Measurements from ENCODE around the gene EML1.

Gene EML1

DNA sequence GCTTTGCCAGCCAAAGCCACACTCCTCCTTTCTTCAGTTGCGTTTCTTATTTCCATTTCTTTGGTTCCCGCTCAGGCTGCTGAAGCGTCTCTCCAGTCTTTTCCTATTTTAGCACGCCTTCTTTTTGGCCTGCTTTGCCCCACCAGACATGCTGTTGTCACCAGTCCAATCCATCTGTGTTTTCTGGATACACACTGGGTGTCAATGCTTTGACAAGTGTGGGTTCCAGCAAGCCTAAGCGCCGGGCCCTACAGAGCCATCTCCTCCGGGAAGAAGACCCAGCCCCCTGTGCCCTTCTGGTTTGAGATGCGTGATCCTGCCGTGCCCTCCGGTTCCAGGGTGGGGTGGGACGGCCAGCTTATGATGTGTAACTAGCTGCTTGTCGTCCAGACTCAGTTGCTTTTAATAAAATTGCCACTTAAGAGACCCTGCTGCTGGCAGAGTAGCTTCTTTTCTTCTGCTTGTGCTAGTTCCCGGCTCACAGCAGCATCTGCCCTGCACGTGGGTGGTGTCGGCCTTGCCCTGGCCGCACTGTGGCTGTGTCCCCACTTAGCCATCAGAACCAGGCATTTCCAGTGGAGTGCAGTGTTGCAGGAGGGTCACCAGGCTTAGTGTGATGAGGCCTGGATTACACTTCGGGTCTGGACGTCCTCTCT lies 29.7 kb downstream of the EML1 start:
- H3K27ac ChIP-seq: no peak overlapping the region
- TF ChIP-seq CTCF (IDR thresholded peaks at IDR 0.05): no peak
- TF ChIP-seq ZFX (IDR thresholded peaks at IDR 0.05; ENCODE audit: borderline replicate concordance): no peak

- no peak overlapping the region for H3K27ac ChIP-seq
- TF ChIP-seq ZFX (IDR thresholded peaks at IDR 0.05; ENCODE audit: borderline replicate concordance): no peak
Measured at GRCh38 chr14:99824776-99825175, 31.6 kb downstream of the EML1 start.

DNA sequence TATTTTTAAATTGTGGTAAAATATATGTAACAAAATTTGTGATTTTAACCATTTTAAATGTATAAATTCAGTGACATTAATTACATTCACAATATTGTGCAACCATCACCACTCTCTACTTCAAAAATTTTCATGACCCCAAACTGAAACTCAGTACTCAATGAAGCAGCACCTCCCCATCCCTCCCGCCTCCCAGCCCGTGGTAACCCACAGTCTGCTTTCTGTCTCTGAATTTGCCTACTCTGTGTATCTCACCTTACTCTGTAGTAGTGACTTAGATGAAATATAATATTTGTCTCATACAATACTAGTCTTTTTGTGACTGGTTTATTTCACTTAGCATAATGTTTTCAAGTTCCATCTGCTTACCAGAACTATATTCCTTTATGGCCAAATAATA lies 36.2 kb downstream of the EML1 start:
- TF ChIP-seq ZFX (IDR thresholded peaks at IDR 0.05; ENCODE audit: borderline replicate concordance) (no peak), CTCF (IDR thresholded peaks at IDR 0.05) (no peak)
- no peak overlapping the region for H3K27ac ChIP-seq

GRCh38 chr14:99831303-99831702 lies 38.1 kb downstream of the EML1 start:
- TF ChIP-seq ZFX (IDR thresholded peaks at IDR 0.05; ENCODE audit: borderline replicate concordance) (no peak), CTCF (IDR thresholded peaks at IDR 0.05) (no peak)
- no peak overlapping the region for H3K27ac ChIP-seq

DNA sequence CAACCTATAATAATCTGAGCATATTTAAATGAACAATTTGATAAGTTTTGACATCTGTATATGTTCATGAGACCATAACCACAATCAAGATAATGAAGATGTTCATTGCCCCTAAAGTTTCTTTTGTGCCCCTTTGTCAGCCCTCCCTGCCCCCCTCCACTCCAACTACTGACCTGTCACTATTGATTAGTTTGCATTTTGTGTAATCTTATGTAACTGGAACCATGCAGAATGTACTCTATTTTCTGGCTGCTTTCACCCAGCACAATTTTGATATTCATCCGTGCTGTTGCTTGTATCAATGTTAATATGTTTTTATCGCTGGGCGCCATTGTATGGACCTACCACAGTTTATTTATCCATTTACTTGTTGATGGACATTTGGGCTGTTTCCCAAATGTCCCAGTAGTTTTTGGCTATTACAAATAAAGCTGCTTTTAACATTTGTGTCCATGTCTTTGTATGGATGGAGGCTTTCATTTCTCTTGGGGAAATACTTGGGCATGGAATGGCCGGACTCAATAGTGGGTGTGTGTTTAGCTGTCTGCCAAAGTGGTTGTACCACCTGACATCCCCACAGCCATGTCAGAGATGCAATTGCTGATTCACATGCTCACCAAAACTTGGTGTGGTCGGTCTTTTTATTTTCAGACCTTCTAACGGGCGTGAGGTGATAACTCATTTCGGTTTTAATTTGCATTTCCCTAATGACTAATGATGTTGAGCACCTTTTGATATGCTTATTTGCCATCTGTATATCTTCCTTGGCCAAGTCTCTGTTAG lies 38.9 kb downstream of the EML1 start:
- H3K27ac ChIP-seq: no peak overlapping the region
- TF ChIP-seq ZFX (IDR thresholded peaks at IDR 0.05; ENCODE audit: borderline replicate concordance) (no peak), CTCF (IDR thresholded peaks at IDR 0.05) (no peak)

DNA sequence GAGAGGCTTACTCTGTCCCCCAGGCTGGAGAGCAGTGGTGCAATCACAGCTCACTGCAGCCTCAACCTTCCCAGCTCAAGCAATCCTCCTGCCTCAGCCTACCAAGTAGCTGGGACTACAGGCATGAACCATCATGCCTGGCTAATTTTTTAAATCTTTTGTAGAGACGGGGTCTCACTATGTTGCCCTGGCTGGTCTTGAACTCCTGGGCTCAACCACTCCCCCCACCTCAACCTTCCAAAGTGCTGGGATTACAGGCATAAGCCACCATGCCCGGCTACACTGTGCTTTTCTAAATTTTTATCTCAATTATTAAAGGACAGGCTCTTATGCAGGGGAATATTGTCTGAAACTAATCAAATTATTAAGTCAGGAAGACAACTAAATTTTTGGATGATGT lies 44.6 kb downstream of the EML1 start:
- no peak overlapping the region for H3K27ac ChIP-seq
- TF ChIP-seq ZFX (IDR thresholded peaks at IDR 0.05; ENCODE audit: borderline replicate concordance): no peak
- TF ChIP-seq CTCF (IDR thresholded peaks at IDR 0.05): no peak

DNA sequence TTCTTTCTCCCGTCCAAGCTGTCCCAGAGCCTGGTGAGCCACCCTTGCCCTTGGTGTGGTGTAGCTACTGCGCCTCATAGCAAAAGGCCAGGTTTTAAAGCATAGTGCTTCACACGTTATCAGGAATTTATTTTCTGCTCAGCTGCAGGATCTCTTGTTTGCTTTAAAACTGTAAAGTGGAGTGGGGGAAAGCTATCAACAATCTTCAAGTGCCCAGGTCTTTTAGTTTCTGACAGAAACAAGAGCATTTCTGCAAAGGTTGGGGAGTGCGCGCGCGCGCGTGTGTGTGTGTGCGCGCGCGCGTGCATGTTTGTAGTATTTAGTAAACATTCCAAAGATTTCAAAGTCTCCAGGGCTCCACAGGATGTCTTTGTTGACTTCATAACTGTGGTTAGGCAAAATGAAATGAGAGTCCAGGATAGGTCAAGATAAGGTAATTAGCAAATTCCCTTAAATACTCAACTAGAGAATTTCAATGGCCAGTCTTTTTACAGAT lies 45.5 kb downstream of the EML1 start:
- no peak overlapping the region for H3K27ac ChIP-seq
- TF ChIP-seq CTCF (IDR thresholded peaks at IDR 0.05) (no peak), ZFX (IDR thresholded peaks at IDR 0.05; ENCODE audit: borderline replicate concordance) (no peak)

All from 22Rv1 (cell line).